NCI-H2081 (cell line): ENCODE results near the gene MCRIP1.
"Not testable (repeated sequence)": the region's sequence is repeated elsewhere in the genome, so short reads cannot be mapped to it uniquely, and the experiment has no call there.

ENCODE experiments used
- DNase-seq, 2 experiments: peaks; one replicate each; lab custom pipeline; 2025; lab: John Stamatoyannopoulos, UW

MCRIP1 gene

GRCh38 chr17:81840826-81841778 is 8.0 kb upstream of the MCRIP1 start:
- no peak for DNase-seq

- not testable (repeated sequence) for DNase-seq
Observed at GRCh38 chr17:81840059-81840458, 7.0 kb upstream of the MCRIP1 start.

GRCh38 chr17:81839301-81839700 is 6.2 kb upstream of the MCRIP1 start:
- no peak for DNase-seq

- no peak for DNase-seq
Observed at GRCh38 chr17:81838753-81839255, 5.7 kb upstream of the MCRIP1 start.

GRCh38 chr17:81837641-81838040 is 4.5 kb upstream of the MCRIP1 start:
- DNase-seq: no peak

GRCh38 chr17:81834831-81835267 is 1.8 kb upstream of the MCRIP1 start, which contains the start of gene PPP1R27:
PPP1R27 (minus strand) TSS chr17:81835050; CDS start chr17:81834953, 97 bp downstream.
- no peak for DNase-seq

- no peak for DNase-seq
Observed at GRCh38 chr17:81833921-81834830, 1.1 kb upstream of the MCRIP1 start.

GRCh38 chr17:81832608-81833159 is 407 bp downstream of the MCRIP1 start:
- DNase-seq: no peak

- DNase-seq: peak in 1 of 2 experiments; percentile 53
Observed at GRCh38 chr17:81831957-81832607, 1.0 kb downstream of the MCRIP1 start.

- DNase-seq: no peak
Observed at GRCh38 chr17:81831563-81831956, 1.5 kb downstream of the MCRIP1 start.

- DNase-seq: no peak
Observed at GRCh38 chr17:81829858-81830257, 3.2 kb downstream of the MCRIP1 start.

GRCh38 chr17:81828656-81829055 is 4.4 kb downstream of the MCRIP1 start:
- no peak for DNase-seq

- no peak for DNase-seq
Observed at GRCh38 chr17:81825841-81826466, 7.1 kb downstream of the MCRIP1 start.

GRCh38 chr17:81824595-81824994 is 8.5 kb downstream of the MCRIP1 start:
- DNase-seq: no peak

- no peak for DNase-seq
Observed at GRCh38 chr17:81823820-81824550, 9.1 kb downstream of the MCRIP1 start.

GRCh38 chr17:81822996-81823819 is 9.9 kb downstream of the MCRIP1 start:
- no peak for DNase-seq

GRCh38 chr17:81822312-81822637 is 10.8 kb downstream of the MCRIP1 start:
- no peak for DNase-seq

GRCh38 chr17:81821603-81822311 is 11.3 kb downstream of the MCRIP1 start:
- peak; percentile 94 to 97 for DNase-seq

GRCh38 chr17:81821147-81821546 is 11.9 kb downstream of the MCRIP1 start:
- no peak for DNase-seq
